ENCODE data around the gene LGALS13.
A peak's percentile ranks its signal among the peaks of the same experiment; 100 is the strongest.

The LGALS13 gene

DNA sequence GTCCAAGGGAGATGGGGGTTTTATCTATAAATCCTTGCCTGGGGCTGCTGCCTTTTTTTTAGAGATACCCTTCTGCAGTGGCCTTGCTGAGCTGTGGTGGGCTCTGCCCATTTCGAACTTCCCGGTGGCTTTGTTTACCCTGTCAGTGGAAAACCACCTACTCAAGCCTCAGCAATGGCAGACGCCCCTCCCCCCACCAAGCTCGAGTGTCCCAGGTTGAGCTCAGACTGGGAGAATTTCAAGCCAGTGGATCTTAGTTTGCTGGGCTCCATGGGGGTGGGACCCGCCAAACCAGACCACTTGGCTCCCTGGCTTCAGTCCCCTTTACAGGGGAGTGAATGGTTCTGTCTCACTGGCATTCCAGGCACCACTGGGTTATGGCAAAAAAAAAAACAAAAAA lies 21.6 kb downstream of the LGALS13 start:
- FAIRE-seq = no peak

GRCh38 chr19:39627631-39628030 lies 25.3 kb downstream of the LGALS13 start:
- FAIRE-seq = peak; percentile 6

DNA sequence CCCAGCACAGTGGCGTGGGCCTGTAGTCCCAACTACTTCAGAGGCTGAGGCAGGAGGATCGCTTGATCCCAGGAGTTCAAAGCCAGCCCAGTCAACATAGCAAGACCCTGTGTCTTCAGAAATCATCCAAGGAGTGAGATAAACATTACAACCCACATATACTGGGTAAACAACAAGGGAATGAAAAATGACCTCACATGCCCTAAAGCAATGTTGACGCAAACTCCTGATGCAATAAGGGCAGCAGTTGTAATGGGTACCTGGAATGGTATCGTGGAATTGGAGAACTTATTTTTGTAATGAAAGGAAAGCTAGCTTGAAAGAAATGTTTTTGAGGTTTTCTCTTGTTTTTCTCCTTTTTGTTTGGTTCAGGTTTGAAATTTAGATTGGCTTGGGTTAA lies 28.9 kb downstream of the LGALS13 start:
- no peak for FAIRE-seq

DNA sequence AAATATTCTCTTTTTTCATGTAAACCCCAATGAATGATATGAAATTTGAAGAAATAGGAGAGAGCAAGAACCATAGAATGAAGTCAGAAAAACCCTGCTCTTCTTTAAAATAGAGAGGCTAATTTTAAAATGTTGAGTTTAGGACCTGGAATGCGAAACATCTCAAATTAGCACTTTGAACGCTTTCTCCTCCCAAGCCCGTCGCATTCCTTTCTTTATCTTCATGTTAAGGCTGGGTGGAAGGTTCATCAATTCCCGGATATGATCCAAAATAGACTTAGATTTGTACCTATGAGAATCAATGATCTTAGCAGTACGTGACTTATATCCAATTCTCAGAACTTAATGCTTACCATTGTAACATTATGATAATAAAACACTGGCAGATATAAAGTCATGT lies 29.3 kb downstream of the LGALS13 start:
- FAIRE-seq = no peak

GRCh38 chr19:39637891-39638290 lies 35.6 kb downstream of the LGALS13 start:
- no peak for FAIRE-seq

GRCh38 chr19:39641773-39642172 lies 39.4 kb downstream of the LGALS13 start:
- FAIRE-seq = no peak

DNA sequence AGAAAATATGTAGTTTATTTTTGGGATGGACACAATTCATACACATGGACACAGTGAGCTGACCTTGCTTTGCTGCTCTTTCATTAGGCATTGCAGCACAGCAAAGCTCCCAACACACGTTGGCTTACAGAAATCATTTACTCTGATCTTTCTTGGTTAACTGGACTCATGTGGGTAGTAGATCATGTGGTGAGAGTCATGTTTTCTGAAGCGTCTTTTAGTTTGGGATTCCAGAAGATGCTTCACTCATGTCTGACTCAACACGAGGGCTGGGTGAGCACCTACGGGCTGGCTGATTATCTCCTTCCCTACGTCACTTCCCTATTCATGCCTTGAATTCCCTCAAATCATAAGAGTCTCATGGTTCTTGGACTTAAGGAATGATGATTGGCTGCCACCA lies 41.3 kb downstream of the LGALS13 start:
- no peak for FAIRE-seq

GRCh38 chr19:39645800-39646411 lies 43.6 kb downstream of the LGALS13 start:
- no peak for FAIRE-seq

GRCh38 chr19:39647918-39648317 lies 45.6 kb downstream of the LGALS13 start:
- no peak for FAIRE-seq

- no peak for FAIRE-seq
Measured at GRCh38 chr19:39655613-39656012, 53.3 kb downstream of the LGALS13 start, which contains the start of gene LGALS16. TSS of gene LGALS16 (plus strand) at chr19:39655913. CDS start at chr19:39655962, 49 bp downstream.

Data from G401.6 (cell line).